ENCODE results near the gene FAM184A. TPM values are rescaled to one million over a fixed set of nuclear protein-coding genes. Genes with fewer than 3 reads are reported as not detected.

FAM184A gene
- total RNA-seq, 1 experiment from 2014 or later, result 0.97 TPM

DNA sequence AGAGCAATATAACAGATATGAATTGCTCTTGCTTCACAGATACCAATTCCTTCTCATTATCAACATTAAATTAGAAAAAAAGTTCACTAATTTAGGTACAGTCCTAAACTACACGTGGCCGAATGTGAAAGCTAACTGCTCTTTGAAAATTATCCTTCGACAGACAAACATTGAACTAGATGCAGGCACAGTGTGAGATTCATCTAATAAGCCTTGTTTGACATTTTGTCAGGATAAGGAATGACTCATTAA, 1.1 kb downstream of the FAM184A start:
- intact Hi-C loops (cut with micrococcal nuclease; ENCODE audit: unreplicated experiment), result no loop called here
- Histone ChIP-seq H3K27me3 (replicated peaks; ENCODE audit: insufficient read depth, low read depth, low read length, poor library complexity) (peaks cover 46% of the 10 kb centered on the region), H3K9me3 (ENCODE audit: low read depth, low read length, poor library complexity, severe bottlenecking) (no peaks in the 10 kb centered on the region), H3K4me3 (ENCODE audit: low read depth, low read length, poor library complexity, severe bottlenecking) (no peak overlapping the region), H3K36me3 (ENCODE audit: insufficient read depth, low read length, poor library complexity, severe bottlenecking) (no peaks in the 10 kb centered on the region), H3K27ac (ENCODE audit: low read depth, low read length, poor library complexity, severe bottlenecking) (no peak overlapping the region), H3K4me1 (ENCODE audit: insufficient read depth, low read length, poor library complexity, severe bottlenecking) (peaks cover 11% of the 10 kb centered on the region)
- ChIA-PET CTCF (no interaction called here), POLR2A (ENCODE audit: low non-redundant PET) (no interaction called here)
- BruUV-seq (replicated peaks), result no TSS peak
- TF ChIP-seq EZH2 (IDR thresholded peaks at IDR 0.05; ENCODE audit: borderline replicate concordance, low read depth, low read length, poor library complexity, severe bottlenecking), result no peak
- TF ChIP-seq, protein P1, sequence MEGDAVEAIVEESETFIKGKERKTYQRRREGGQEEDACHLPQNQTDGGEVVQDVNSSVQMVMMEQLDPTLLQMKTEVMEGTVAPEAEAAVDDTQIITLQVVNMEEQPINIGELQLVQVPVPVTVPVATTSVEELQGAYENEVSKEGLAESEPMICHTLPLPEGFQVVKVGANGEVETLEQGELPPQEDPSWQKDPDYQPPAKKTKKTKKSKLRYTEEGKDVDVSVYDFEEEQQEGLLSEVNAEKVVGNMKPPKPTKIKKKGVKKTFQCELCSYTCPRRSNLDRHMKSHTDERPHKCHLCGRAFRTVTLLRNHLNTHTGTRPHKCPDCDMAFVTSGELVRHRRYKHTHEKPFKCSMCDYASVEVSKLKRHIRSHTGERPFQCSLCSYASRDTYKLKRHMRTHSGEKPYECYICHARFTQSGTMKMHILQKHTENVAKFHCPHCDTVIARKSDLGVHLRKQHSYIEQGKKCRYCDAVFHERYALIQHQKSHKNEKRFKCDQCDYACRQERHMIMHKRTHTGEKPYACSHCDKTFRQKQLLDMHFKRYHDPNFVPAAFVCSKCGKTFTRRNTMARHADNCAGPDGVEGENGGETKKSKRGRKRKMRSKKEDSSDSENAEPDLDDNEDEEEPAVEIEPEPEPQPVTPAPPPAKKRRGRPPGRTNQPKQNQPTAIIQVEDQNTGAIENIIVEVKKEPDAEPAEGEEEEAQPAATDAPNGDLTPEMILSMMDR (conservative IDR thresholded peaks at IDR 0.05; ENCODE audit: low read depth, low read length), result no peak
- DNase-seq (ENCODE audit: low spot score), result no peak

DNA sequence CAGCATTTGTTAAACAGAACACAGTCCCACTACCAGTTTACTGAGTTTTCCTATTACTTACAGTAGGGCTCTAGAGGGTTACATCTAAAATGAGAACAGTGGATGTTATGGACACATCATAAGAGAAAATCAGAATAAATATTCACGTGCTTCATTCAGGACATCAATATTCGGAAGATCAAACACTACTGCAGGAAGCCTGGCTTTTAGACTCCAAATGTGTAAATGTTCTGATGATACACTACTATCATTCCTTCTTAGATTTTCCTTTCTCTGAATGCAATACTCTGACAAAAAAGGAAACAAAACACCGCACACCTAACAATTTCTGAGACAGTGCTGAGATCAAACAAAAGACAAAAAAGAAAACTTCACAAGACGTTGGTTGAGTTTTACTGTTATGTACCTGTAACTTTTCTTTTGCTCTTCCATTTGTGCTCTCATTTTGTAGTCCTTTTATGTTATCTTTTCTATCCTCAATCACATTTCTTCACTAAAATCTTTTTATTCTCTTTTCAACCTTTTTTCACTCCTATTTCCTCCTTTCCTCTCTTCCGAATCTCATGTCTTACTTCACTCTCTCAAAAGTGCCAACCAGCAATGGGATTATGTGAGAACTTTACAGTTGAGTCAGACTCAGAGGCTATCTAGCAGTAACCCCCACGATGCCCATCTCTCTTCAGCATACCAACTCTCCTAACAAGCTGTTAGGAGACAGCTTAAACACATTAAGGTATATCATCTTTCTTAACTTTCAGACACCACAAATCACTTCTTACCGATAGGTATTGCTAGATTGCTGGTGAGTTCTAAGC, 1.7 kb downstream of the FAM184A start:
- no TSS peak for BruUV-seq (replicated peaks)

DNA sequence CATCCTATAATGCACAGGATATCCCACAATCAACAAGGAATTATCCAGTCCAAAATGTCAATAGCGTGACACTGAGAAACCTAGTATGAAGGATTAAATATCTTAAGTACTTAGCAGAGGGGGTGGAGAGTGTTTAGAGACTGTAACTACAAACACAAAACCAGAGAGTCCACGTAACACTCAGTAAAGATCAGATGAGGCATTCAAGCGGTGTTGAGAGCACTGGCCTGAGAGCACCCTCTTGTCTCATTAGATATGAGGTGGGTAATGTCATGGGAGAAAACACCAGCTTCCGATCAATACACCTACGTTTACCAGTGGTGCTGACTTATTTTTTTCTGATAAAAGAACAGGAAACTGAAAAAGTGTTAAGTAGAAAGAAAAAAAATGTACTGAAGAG, 2.3 kb downstream of the FAM184A start:
- Histone ChIP-seq H3K27me3 (replicated peaks; ENCODE audit: insufficient read depth, low read depth, low read length, poor library complexity) (peaks cover 48% of the 10 kb centered on the region), H3K4me1 (ENCODE audit: insufficient read depth, low read length, poor library complexity, severe bottlenecking) (peaks cover 11% of the 10 kb centered on the region), H3K4me3 (ENCODE audit: low read depth, low read length, poor library complexity, severe bottlenecking) (no peak overlapping the region), H3K36me3 (ENCODE audit: insufficient read depth, low read length, poor library complexity, severe bottlenecking) (no peaks in the 10 kb centered on the region), H3K27ac (ENCODE audit: low read depth, low read length, poor library complexity, severe bottlenecking) (no peak overlapping the region), H3K9me3 (ENCODE audit: low read depth, low read length, poor library complexity, severe bottlenecking) (no peaks in the 10 kb centered on the region)
- no peak for TF ChIP-seq EZH2 (IDR thresholded peaks at IDR 0.05; ENCODE audit: borderline replicate concordance, low read depth, low read length, poor library complexity, severe bottlenecking)
- TF ChIP-seq, protein P1 (conservative IDR thresholded peaks at IDR 0.05; ENCODE audit: low read depth, low read length), result no peak
- CTCF ChIA-PET, result no interaction called here
- intact Hi-C loops (cut with micrococcal nuclease; ENCODE audit: unreplicated experiment), result no loop called here
- BruUV-seq (replicated peaks), result no TSS peak
- DNase-seq (ENCODE audit: low spot score), result no peak
- POLR2A ChIA-PET (ENCODE audit: low non-redundant PET), result no interaction called here

More for the DNA sequence above, 1.7 kb downstream of the FAM184A start:
- POLR2A ChIA-PET (ENCODE audit: low non-redundant PET), result no interaction called here
- no peak overlapping the region for H3K4me3 ChIP-seq (ENCODE audit: low read depth, low read length, poor library complexity, severe bottlenecking)
- intact Hi-C loops (cut with micrococcal nuclease; ENCODE audit: unreplicated experiment), result no loop called here
- no peak for DNase-seq (ENCODE audit: low spot score)
- CTCF ChIA-PET, result no interaction called here
- peaks cover 11% of the 10 kb centered on the region for H3K4me1 ChIP-seq (ENCODE audit: insufficient read depth, low read length, poor library complexity, severe bottlenecking)
- TF ChIP-seq, protein P1 (conservative IDR thresholded peaks at IDR 0.05; ENCODE audit: low read depth, low read length), result no peak
- TF ChIP-seq EZH2 (IDR thresholded peaks at IDR 0.05; ENCODE audit: borderline replicate concordance, low read depth, low read length, poor library complexity, severe bottlenecking), result no peak
- H3K36me3 ChIP-seq (ENCODE audit: insufficient read depth, low read length, poor library complexity, severe bottlenecking), result no peaks in the 10 kb centered on the region
- peaks cover 46% of the 10 kb centered on the region for H3K27me3 ChIP-seq (replicated peaks; ENCODE audit: insufficient read depth, low read depth, low read length, poor library complexity)
- H3K27ac ChIP-seq (ENCODE audit: low read depth, low read length, poor library complexity, severe bottlenecking), result no peak overlapping the region
- no peaks in the 10 kb centered on the region for H3K9me3 ChIP-seq (ENCODE audit: low read depth, low read length, poor library complexity, severe bottlenecking)
